HepG2 (cell line): ENCODE measurements around the gene UACA. TPM values are rescaled to one million over a fixed set of nuclear protein-coding genes. Genes with fewer than 3 reads are reported as not detected.

Experiments
- ATAC-seq: fragments of 200-7000 bp; cut with Tn5 transposase; 3 replicates; pipeline ENCODE4 v1.9.1; 2020; ENCODE audit warnings: mild to moderate bottlenecking, moderate library complexity
- BruUV-seq: library from RNA; stranded (reverse); fragments of 400-500 nt; replicated peaks from 2 replicates; lab custom pipeline; 2021; lab: Mats Ljungman, UMichigan
- CTCF ChIA-PET: fragments of 300-600 bp; formaldehyde crosslinking; extraction: SDS; loops from one replicate; lab custom pipeline; 2021; ENCODE audit warnings: low total read pairs, inconsistent platforms, low intra/inter-chr PET ratio; lab: Yijun Ruan, JAX
- POLR2A ChIA-PET: fragments of 350-600 bp; sonication (Branson Sonifier 250); formaldehyde crosslinking; loops from one replicate; lab custom pipeline; 2020; ENCODE audit warnings: antibody characterized with exemption, inconsistent platforms; lab: Yijun Ruan, JAX
- DNase-seq: peaks from one replicate; pipeline ENCODE4 v3.0.0-alpha.2; 2015; ENCODE audit warnings: low spot score
- FAIRE-seq: peaks from 3 replicates; lab custom pipeline; 2011; peaks lifted over from hg19 to GRCh38; lab: Jason Lieb, UNC
- H2AFZ ChIP-seq: one replicate; pipeline ENCODE4 v1.6.1; 2011; ENCODE audit warnings: low read length, inconsistent platforms
- H3K27ac ChIP-seq: fragments of 300-600 bp; 3 replicates; pipeline ENCODE4 v1.8.0; 2011; ENCODE audit warnings: mixed run types, mild to moderate bottlenecking, mixed read lengths, low read length, inconsistent platforms; ENCODE audit not compliant: insufficient read depth; ENCODE audit errors: extremely low read length
- H3K27me3 ChIP-seq, 2 experiments: fragments of 200-600 bp in 1 of 2; 2 replicates in 1 of 2; 3 replicates in 1 of 2; pipeline versions ENCODE4 v1.6.0 to v1.8.0; 2011; ENCODE audit warnings: low read length in 2 of 2, mild to moderate bottlenecking in 2 of 2, moderate library complexity in 2 of 2, inconsistent platforms in 1 of 2; ENCODE audit not compliant: insufficient read depth in 2 of 2, control insufficient read depth in 1 of 2
- H3K36me3 ChIP-seq, 2 experiments: fragments of 200-600 bp in 1 of 2; replicated peaks in 1 of 2; 2 replicates in 1 of 2; 3 replicates in 1 of 2; pipeline versions ENCODE4 v1.5.1 to v1.8.0; 2011; ENCODE audit warnings: low read length in 2 of 2, inconsistent platforms in 1 of 2; ENCODE audit not compliant: insufficient read depth in 2 of 2, control insufficient read depth in 1 of 2
- H3K4me1 ChIP-seq: 2 replicates; pipeline ENCODE4 v1.5.1; 2012; ENCODE audit warnings: low read length, inconsistent platforms; ENCODE audit not compliant: insufficient read depth
- H3K4me2 ChIP-seq: 2 replicates; pipeline ENCODE4 v1.6.0; 2011; ENCODE audit warnings: low read depth, low read length, inconsistent platforms
- H3K4me3 ChIP-seq, 3 experiments: fragments of 200-600 bp in 1 of 3; sonication (generic), shearing (Covaris generic) in 1 of 3; replicated peaks in 1 of 3; 2 replicates each; pipeline ENCODE4 v1.5.1; 2011 to 2016; ENCODE audit warnings: low read length in 3 of 3, inconsistent platforms in 2 of 3, low read depth in 2 of 3, mild to moderate bottlenecking in 2 of 3, control low read depth in 1 of 3, mixed read lengths in 1 of 3; ENCODE audit not compliant: insufficient read depth in 1 of 3
- H3K79me2 ChIP-seq: one replicate; pipeline ENCODE4 v1.6.1; 2011; ENCODE audit warnings: low read length, inconsistent platforms; ENCODE audit not compliant: insufficient read depth
- H3K9ac ChIP-seq: 2 replicates; pipeline ENCODE4 v1.6.0; 2011; ENCODE audit warnings: mild to moderate bottlenecking, low read depth, low read length, inconsistent platforms; ENCODE audit not compliant: insufficient read depth
- H3K9me3 ChIP-seq: 2 replicates; pipeline ENCODE4 v1.5.1; 2012; ENCODE audit warnings: mild to moderate bottlenecking, low read length
- H4K20me1 ChIP-seq: 2 replicates; pipeline ENCODE4 v1.6.0; 2011; ENCODE audit warnings: inconsistent platforms, mild to moderate bottlenecking, low read length, moderate library complexity; ENCODE audit not compliant: insufficient read depth
- ARID3A ChIP-seq: IDR thresholded peaks from 2 replicates; pipeline ENCODE4 v1.6.1; 2012; ENCODE audit warnings: low read depth, low read length, improper control_type of control experiment
- DBP ChIP-seq: sonication (generic); formaldehyde crosslinking; IDR thresholded peaks from 2 replicates; pipeline ENCODE4 v1.4.0; 2020; ENCODE audit warnings: missing genetic modification reagents; ENCODE audit errors: not compliant biosample characterization
- DMAP1 ChIP-seq: IDR thresholded peaks from 2 replicates; pipeline ENCODE4 v1.6.1; 2016
- EP300 ChIP-seq, 3 experiments: sonication (generic) in 1 of 3; formaldehyde crosslinking in 1 of 3; IDR thresholded peaks; 2 replicates each; pipeline versions ENCODE4 v1.5.1 to v1.6.1; 2011 to 2020; ENCODE audit warnings: low read depth in 2 of 3, low read length in 2 of 3, borderline replicate concordance in 1 of 3, improper control_type of control experiment in 1 of 3, mild to moderate bottlenecking in 1 of 3, missing genetic modification reagents in 1 of 3, moderate library complexity in 1 of 3
- FOXP1 ChIP-seq, 2 experiments: fragments of 450-650 bp in 1 of 2; IDR thresholded peaks; 2 replicates each; pipeline ENCODE4 v1.6.1; 2017 to 2018; ENCODE audit warnings: antibody characterized with exemption in 1 of 2
- GATAD1 ChIP-seq: IDR thresholded peaks from 2 replicates; pipeline ENCODE4 v1.6.1; 2016; ENCODE audit warnings: missing genetic modification reagents, missing compliant biosample characterization
- GPBP1L1 ChIP-seq: sonication (generic); formaldehyde crosslinking; IDR thresholded peaks from 2 replicates; pipeline ENCODE4 v1.5.0; 2020; ENCODE audit warnings: mild to moderate bottlenecking, missing genetic modification reagents
- HNRNPK ChIP-seq: fragments of 200-400 bp; formaldehyde crosslinking; IDR thresholded peaks from 2 replicates; pipeline ENCODE4 v1.6.1; 2018; ENCODE audit warnings: low read length, low read depth, moderate library complexity, mild to moderate bottlenecking; ENCODE audit not compliant: poor library complexity, severe bottlenecking
- PBX3 ChIP-seq: sonication (generic); formaldehyde crosslinking; IDR thresholded peaks from 2 replicates; pipeline ENCODE4 v1.8.1; 2023; ENCODE audit warnings: missing genetic modification reagents, inconsistent platforms, borderline replicate concordance
- PITX1 ChIP-seq: sonication (generic); formaldehyde crosslinking; IDR thresholded peaks from 2 replicates; pipeline ENCODE4 v1.5.1; 2020; ENCODE audit warnings: mild to moderate bottlenecking, missing genetic modification reagents
- POLR2G ChIP-seq: fragments of 200-400 bp; formaldehyde crosslinking; IDR thresholded peaks from 2 replicates; pipeline ENCODE4 v1.6.1; 2018; ENCODE audit warnings: mild to moderate bottlenecking, low read depth, low read length, moderate library complexity
- RARA ChIP-seq: IDR thresholded peaks from 2 replicates; pipeline ENCODE4 v1.6.1; 2016; ENCODE audit warnings: missing genetic modification reagents, missing compliant biosample characterization
- RCOR2 ChIP-seq: IDR thresholded peaks from 2 replicates; pipeline ENCODE4 v1.6.1; 2016; ENCODE audit warnings: missing biosample characterization, missing genetic modification reagents
- SMAD1 ChIP-seq: sonication (generic); formaldehyde crosslinking; IDR thresholded peaks from 2 replicates; pipeline ENCODE4 v1.4.0; 2020; ENCODE audit warnings: missing genetic modification reagents, low read depth, mild to moderate bottlenecking, borderline replicate concordance
- SUZ12 ChIP-seq: fragments of 150-350 bp; IDR thresholded peaks from 2 replicates; pipeline ENCODE4 v1.6.1; 2014; ENCODE audit warnings: low read depth, low read length
- TBX3 ChIP-seq: fragments of 450-650 bp; IDR thresholded peaks from 2 replicates; pipeline ENCODE4 v1.6.1; 2017; ENCODE audit warnings: antibody characterized with exemption, mild to moderate bottlenecking, inconsistent platforms, borderline replicate concordance
- ZBTB21 ChIP-seq: sonication (generic); formaldehyde crosslinking; IDR thresholded peaks from 2 replicates; pipeline ENCODE4 v1.4.0; 2020; ENCODE audit warnings: missing genetic modification reagents
- ZBTB42 ChIP-seq: sonication (generic); formaldehyde crosslinking; IDR thresholded peaks from 2 replicates; pipeline ENCODE4 v1.5.0; 2020; ENCODE audit warnings: mild to moderate bottlenecking, missing genetic modification reagents
- WGBS: methylation state at CpG from one replicate; pipeline ENCODE4 v1.1.6; 2017; ENCODE audit warnings: low lambda C conversion rate; 5-methylcytosine and 5-hydroxymethylcytosine counted together
- in situ Hi-C: cut with HindIII; loops from 2 replicates; pipeline ENCODE4 v1.10.0; 2017; ENCODE audit warnings: low pct_unique_long_range_greater_than_20kb; ENCODE audit not compliant: extremely low pct_ligation_motif_present
- intact Hi-C: fragments of 100-400 bp; cut with micrococcal nuclease; formaldehyde crosslinking; loops from one replicate; pipeline ENCODE4 v1.10.0; 2022; ENCODE audit not compliant: unreplicated experiment
- polyA plus RNA-seq, 8 experiments: library from polyadenylated mRNA; depleted of rRNA in 3 of 8; stranded (reverse) in 7 of 8; unstranded in 1 of 8; fragments of >200 nt; fragmentation: Illumina TruSeq in 4 of 8; extraction: Trizol in 4 of 8; gene quantifications; 2 replicates each; pipeline versions ENCODE4 v1.2.1 to v1.2.3, GENCODE V29; 2011 to 2016; ENCODE audit warnings: low read depth in 4 of 8, missing spikeins in 1 of 8, mixed read lengths in 1 of 8; ENCODE audit not compliant: insufficient read depth in 1 of 8
- total RNA-seq, 5 experiments: library from RNA; depleted of rRNA; stranded (reverse); fragments of >200 nt; fragmentation: Illumina TruSeq; extraction: Trizol; gene quantifications; 2 replicates each; pipeline ENCODE4 v1.2.3, GENCODE V29; 2016; ENCODE audit warnings: low read depth in 1 of 5

The UACA gene
- total and polyA plus RNA-seq, 2 of the 13 experiments (the other 11 are each of a cell fraction or from before 2014, with no cell fraction given), result 17.8 to 39.2 TPM

GRCh38 chr15:70741677-70742293 is 21.6 kb downstream of the UACA start:
- DNase-seq (peak; percentile 37), ATAC-seq (no peak), FAIRE-seq (no peak)
- ChIA-PET CTCF (no interaction called here), POLR2A (no interaction called here)
- Histone ChIP-seq H3K27ac (no peak overlapping the region), H3K4me1 (peaks cover 31% of the 10 kb centered on the region), H3K9me3 (no peaks in the 10 kb centered on the region), H4K20me1 (no peaks in the 10 kb centered on the region), H3K79me2 (no peaks in the 10 kb centered on the region), H3K4me2 (no peak overlapping the region), H3K9ac (no peak overlapping the region), H2AFZ (no peak overlapping the region), H3K27me3 (no peaks in the 10 kb centered on the region), H3K4me3 (no peak overlapping the region), H3K36me3 (no peaks in the 10 kb centered on the region)
- intact Hi-C loops (no loop called here), in situ Hi-C loops (no loop called here)
- no TSS peak for BruUV-seq
- WGBS, result 78% methylated on average over 2 of the region's 2 CpGs
- TF ChIP-seq GATAD1 (CRISPR knock-in tag), result no peak
- TF ChIP-seq PBX3 (CRISPR knock-in tag), result no peak
- no peak for TF ChIP-seq RARA (CRISPR knock-in tag)
- no peak for TF ChIP-seq FOXP1 (IDR thresholded peaks at IDR 0.05)
- TF ChIP-seq FOXP1 (CRISPR knock-in tag; IDR thresholded peaks at IDR 0.05), result peak; percentile 77
- no peak for TF ChIP-seq ZBTB42 (CRISPR knock-in tag)
- no peak for TF ChIP-seq TBX3
- no peak for TF ChIP-seq DBP (CRISPR knock-in tag)
- TF ChIP-seq SUZ12, result no peak
- no peak for TF ChIP-seq SMAD1
- TF ChIP-seq EP300 (IDR thresholded peaks at IDR 0.05; ENCODE audit: low read depth in 2 of 2, low read length in 2 of 2), result peak in 1 of 2 experiments; percentile 19; a peak in 1 of 4 replicates
- no peak for TF ChIP-seq EP300 (CRISPR knock-in tag; IDR thresholded peaks at IDR 0.05; ENCODE audit: borderline replicate concordance)
- TF ChIP-seq GPBP1L1 (CRISPR knock-in tag), result no peak
- TF ChIP-seq RCOR2, result no peak
- no peak for TF ChIP-seq POLR2G
- TF ChIP-seq HNRNPK, result no peak
- TF ChIP-seq DMAP1 (CRISPR knock-in tag), result no peak
- TF ChIP-seq ZBTB21, result no peak
- TF ChIP-seq ARID3A, result 0 out of 2 replicates have a peak, but pooled peaks have one; percentile 28
- no peak for TF ChIP-seq PITX1 (CRISPR knock-in tag)
